ENCODE data around the gene DIDO1. TPM values are rescaled to one million over a fixed set of nuclear protein-coding genes. Genes with fewer than 3 reads are reported as not detected.

The DIDO1 gene
- total and polyA plus RNA-seq, 2 of the 13 experiments (the other 11 are each of a cell fraction or from before 2014, with no cell fraction given), result 75.0 to 75.1 TPM

DNA sequence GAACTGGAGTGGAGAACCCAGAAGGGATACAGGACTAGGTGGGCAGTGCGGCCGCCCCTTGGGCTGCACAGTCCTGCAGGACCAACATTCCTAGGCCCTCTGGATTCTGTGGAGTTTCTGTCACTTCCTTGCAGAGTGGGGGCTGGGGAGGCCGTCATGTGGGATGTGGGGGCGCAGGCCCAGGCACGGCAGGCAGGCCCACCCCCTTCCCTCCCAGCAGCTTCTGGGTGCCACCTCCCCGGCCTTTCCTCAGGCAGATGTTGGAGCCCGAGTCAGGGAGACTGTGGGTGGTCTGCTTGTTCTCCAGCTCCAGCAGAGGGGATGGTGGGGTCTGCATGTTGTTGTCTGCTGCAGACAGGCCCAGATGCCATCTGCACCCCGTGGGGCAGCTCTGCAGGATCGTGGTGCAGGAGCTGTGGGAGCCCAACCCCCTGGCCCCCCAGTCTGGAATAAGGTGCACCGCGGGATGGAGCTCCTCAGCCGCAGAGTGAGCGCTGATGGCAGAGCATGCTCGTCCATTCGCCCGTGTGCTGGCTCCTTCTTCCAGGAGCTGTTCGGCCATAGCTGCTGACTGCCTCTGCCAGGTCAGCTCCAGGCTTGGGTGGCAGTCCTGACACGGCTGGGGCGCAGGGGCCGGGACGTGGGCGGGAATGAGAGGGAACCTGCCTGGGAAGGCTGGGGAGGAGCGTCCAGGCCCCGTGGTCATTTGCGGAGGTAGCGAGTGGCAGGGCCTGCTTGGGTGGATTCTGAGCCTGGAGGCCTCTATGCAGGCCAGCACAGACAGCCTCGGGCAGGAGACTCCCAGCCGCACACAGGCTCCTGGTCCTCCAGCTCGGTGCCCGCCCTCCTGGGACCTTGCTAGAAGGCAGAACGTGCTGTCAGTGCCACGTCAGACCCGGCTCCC is 44.3 kb upstream of the DIDO1 start (continued):
- TF ChIP-seq ZSCAN29 (CRISPR knock-in tag; conservative IDR thresholded peaks at IDR 0.05) (peak; percentile 56; the same call in 1 of the 2 replicates), NRL (CRISPR knock-in tag; IDR thresholded peaks at IDR 0.05; ENCODE audit: borderline replicate concordance) (peak; percentile 62; the same call in 1 of the 2 replicates), GLI4 (CRISPR knock-in tag; IDR thresholded peaks at IDR 0.05; ENCODE audit: borderline replicate concordance) (0 out of 2 replicates have a peak, but pooled peaks have one; percentile 23), ZNF761 (CRISPR knock-in tag; conservative IDR thresholded peaks at IDR 0.05) (0 out of 2 replicates have a peak, but pooled peaks have one; percentile 76), LCORL (IDR thresholded peaks at IDR 0.05) (no peak), LCORL (CRISPR knock-in tag; IDR thresholded peaks at IDR 0.05) (0 out of 2 replicates have a peak, but pooled peaks have one; percentile 16), ZNF34 (CRISPR knock-in tag; IDR thresholded peaks at IDR 0.05; ENCODE audit: borderline replicate concordance) (peak; percentile 80), TCF12 (IDR thresholded peaks at IDR 0.05) (no peak), TCF12 (CRISPR knock-in tag; IDR thresholded peaks at IDR 0.05) (peak; percentile 76; the same call in 1 of the 2 replicates), ZFY (CRISPR knock-in tag; IDR thresholded peaks at IDR 0.05) (peak; percentile 72; the same call in 1 of the 2 replicates), ZNF253 (CRISPR knock-in tag; IDR thresholded peaks at IDR 0.05; ENCODE audit: borderline replicate concordance) (peak; percentile 7; the same call in 1 of the 2 replicates), ZNF703 (CRISPR knock-in tag; IDR thresholded peaks at IDR 0.05; ENCODE audit: borderline replicate concordance) (peak; percentile 33; the same call in 1 of the 2 replicates), TBX2 (CRISPR knock-in tag; IDR thresholded peaks at IDR 0.05; ENCODE audit: borderline replicate concordance) (peak; percentile 76), ZNF207 (IDR thresholded peaks at IDR 0.05; ENCODE audit: borderline replicate concordance) (no peak), TRIM24 (CRISPR knock-in tag; IDR thresholded peaks at IDR 0.05) (no peak), ZMAT3 (CRISPR knock-in tag; conservative IDR thresholded peaks at IDR 0.05) (peak; percentile 35; the same call in 1 of the 2 replicates), AGO1 (IDR thresholded peaks at IDR 0.05; ENCODE audit: low read depth, low read length, poor library complexity, severe bottlenecking) (peak; percentile 96), SOX6 (IDR thresholded peaks at IDR 0.05) (no peak), SOX6 (CRISPR knock-in tag; IDR thresholded peaks at IDR 0.05) (peak; percentile 61; the same call in 1 of the 2 replicates), ZNF383 (CRISPR knock-in tag; IDR thresholded peaks at IDR 0.05; ENCODE audit: borderline replicate concordance) (no peak), KDM3A (CRISPR knock-in tag; IDR thresholded peaks at IDR 0.05; ENCODE audit: low read depth) (peak; percentile 32; the same call in 1 of the 2 replicates), NCOA1 (CRISPR knock-in tag; IDR thresholded peaks at IDR 0.05) (0 out of 2 replicates have a peak, but pooled peaks have one; percentile 37), ZNF136 (CRISPR knock-in tag; IDR thresholded peaks at IDR 0.05; ENCODE audit: low read depth) (0 out of 2 replicates have a peak, but pooled peaks have one; percentile 25), KDM5B (CRISPR knock-in tag; IDR thresholded peaks at IDR 0.05; ENCODE audit: borderline replicate concordance) (peak; percentile 80)
- TF ChIP-seq, protein P1, sequence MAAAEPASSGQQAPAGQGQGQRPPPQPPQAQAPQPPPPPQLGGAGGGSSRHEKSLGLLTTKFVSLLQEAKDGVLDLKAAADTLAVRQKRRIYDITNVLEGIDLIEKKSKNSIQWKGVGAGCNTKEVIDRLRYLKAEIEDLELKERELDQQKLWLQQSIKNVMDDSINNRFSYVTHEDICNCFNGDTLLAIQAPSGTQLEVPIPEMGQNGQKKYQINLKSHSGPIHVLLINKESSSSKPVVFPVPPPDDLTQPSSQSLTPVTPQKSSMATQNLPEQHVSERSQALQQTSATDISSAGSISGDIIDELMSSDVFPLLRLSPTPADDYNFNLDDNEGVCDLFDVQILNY (CRISPR knock-in tag; conservative IDR thresholded peaks at IDR 0.05), result no peak
- TF ChIP-seq, protein P2, sequence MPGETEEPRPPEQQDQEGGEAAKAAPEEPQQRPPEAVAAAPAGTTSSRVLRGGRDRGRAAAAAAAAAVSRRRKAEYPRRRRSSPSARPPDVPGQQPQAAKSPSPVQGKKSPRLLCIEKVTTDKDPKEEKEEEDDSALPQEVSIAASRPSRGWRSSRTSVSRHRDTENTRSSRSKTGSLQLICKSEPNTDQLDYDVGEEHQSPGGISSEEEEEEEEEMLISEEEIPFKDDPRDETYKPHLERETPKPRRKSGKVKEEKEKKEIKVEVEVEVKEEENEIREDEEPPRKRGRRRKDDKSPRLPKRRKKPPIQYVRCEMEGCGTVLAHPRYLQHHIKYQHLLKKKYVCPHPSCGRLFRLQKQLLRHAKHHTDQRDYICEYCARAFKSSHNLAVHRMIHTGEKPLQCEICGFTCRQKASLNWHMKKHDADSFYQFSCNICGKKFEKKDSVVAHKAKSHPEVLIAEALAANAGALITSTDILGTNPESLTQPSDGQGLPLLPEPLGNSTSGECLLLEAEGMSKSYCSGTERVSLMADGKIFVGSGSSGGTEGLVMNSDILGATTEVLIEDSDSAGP (CRISPR knock-in tag; IDR thresholded peaks at IDR 0.05; ENCODE audit: borderline replicate concordance), result peak; percentile 77

All from HepG2 (cell line).